ENCODE data around the gene LDHAL6B.

DNA sequence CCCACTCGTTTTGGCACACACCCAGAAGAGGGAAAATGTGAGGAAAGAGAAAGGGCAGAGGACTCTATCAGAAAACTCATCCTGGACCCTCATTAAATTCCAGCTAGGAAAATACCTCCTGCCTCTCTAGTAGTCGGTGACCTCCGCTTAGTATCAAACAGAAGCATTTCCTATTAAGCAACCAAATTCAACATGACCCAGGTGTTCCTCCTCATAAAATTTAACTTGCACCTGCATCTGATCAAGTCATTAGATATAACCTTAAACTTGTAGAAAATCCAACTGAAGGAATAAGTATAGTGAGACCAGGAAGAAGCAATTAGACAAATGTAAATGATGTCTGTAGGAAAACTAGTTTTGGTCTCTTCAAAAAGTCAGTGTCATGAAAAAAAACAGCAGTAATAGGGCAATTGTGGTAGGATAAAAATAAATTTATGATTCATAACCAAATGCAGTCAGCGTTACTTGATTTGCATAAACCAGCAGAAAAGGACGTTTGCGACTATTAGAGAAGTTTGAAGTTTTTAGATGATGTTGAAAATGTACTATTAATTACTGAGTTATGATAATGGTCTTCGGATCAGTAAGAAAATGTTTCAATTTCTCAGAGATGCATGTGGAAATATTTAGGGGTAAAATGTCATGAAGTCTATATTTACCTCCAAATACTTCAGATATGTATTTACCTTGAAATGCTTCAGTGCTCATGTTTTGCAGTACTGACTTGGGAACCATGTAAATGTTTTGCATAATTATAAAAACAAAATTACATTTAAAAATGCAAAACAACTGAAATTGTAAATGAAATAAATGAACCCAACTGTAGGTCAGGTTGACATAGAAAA lies 44.6 kb downstream of the LDHAL6B start:
- TF ChIP-seq POLR2A (IDR thresholded peaks at IDR 0.05): no peak
- TF ChIP-seq, protein P1, sequence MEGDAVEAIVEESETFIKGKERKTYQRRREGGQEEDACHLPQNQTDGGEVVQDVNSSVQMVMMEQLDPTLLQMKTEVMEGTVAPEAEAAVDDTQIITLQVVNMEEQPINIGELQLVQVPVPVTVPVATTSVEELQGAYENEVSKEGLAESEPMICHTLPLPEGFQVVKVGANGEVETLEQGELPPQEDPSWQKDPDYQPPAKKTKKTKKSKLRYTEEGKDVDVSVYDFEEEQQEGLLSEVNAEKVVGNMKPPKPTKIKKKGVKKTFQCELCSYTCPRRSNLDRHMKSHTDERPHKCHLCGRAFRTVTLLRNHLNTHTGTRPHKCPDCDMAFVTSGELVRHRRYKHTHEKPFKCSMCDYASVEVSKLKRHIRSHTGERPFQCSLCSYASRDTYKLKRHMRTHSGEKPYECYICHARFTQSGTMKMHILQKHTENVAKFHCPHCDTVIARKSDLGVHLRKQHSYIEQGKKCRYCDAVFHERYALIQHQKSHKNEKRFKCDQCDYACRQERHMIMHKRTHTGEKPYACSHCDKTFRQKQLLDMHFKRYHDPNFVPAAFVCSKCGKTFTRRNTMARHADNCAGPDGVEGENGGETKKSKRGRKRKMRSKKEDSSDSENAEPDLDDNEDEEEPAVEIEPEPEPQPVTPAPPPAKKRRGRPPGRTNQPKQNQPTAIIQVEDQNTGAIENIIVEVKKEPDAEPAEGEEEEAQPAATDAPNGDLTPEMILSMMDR (IDR thresholded peaks at IDR 0.05): no peak

All from body of pancreas (tissue), 4 donors.